ENCODE measurements around the gene EPN2. TPM values are rescaled to one million over a fixed set of nuclear protein-coding genes. Genes with fewer than 3 reads are reported as not detected.
"Not testable (repeated sequence)": the region's sequence is repeated elsewhere in the genome, so short reads cannot be mapped to it uniquely, and the experiment has no call there.

Gene EPN2
- total RNA-seq, 4 donors from 2014 or later, result 69.4 to 251 (median 96.3) TPM

- intact Hi-C loops (cut with DNase I; ENCODE audit: low total_unique reads), result no loop called here
- no peak overlapping the region for H3K4me3 ChIP-seq (ENCODE audit: low read depth, poor library complexity, severe bottlenecking)
- DNase-seq (ENCODE audit: low spot score in 2 of 2), result no peak
- WGBS, 2 donors, result 79 to 88% methylated on average over 3 of the region's 3 CpGs
- no peak for TF ChIP-seq POLR2A (IDR thresholded peaks at IDR 0.05)
- no peak for TF ChIP-seq CTCF (IDR thresholded peaks at IDR 0.05)
Measured at GRCh38 chr17:19274893-19275292, 37.7 kb downstream of the EPN2 start.

- no peak for TF ChIP-seq CTCF (IDR thresholded peaks at IDR 0.05)
- TF ChIP-seq POLR2A (IDR thresholded peaks at IDR 0.05), result no peak
- H3K4me3 ChIP-seq (ENCODE audit: low read depth, poor library complexity, severe bottlenecking), result no peak overlapping the region
- 87 to 94% methylated on average over 3 of the region's 3 CpGs for WGBS, 2 donors
- no peak for DNase-seq (ENCODE audit: low spot score in 2 of 2)
- intact Hi-C loops (cut with DNase I; ENCODE audit: low total_unique reads), result no loop called here
Measured at GRCh38 chr17:19275457-19276127, 38.4 kb downstream of the EPN2 start.

GRCh38 chr17:19278284-19278683 is 41.1 kb downstream of the EPN2 start:
- DNase-seq (ENCODE audit: low spot score in 2 of 2); intact Hi-C loops (cut with DNase I; ENCODE audit: low total_unique reads); H3K4me3 ChIP-seq (ENCODE audit: low read depth, poor library complexity, severe bottlenecking): not testable (repeated sequence)
- 86 to 92% methylated on average over 4 of the region's 4 CpGs for WGBS, 2 donors

GRCh38 chr17:19278729-19279128 is 41.6 kb downstream of the EPN2 start:
- DNase-seq (ENCODE audit: low spot score in 2 of 2), result no peak
- no peak overlapping the region for H3K4me3 ChIP-seq (ENCODE audit: low read depth, poor library complexity, severe bottlenecking)
- TF ChIP-seq POLR2A (IDR thresholded peaks at IDR 0.05) (no peak), CTCF (IDR thresholded peaks at IDR 0.05) (no peak)
- 95 to 96% methylated on average over 6 of the region's 6 CpGs for WGBS, 2 donors
- intact Hi-C loops (cut with DNase I; ENCODE audit: low total_unique reads), result no loop called here

GRCh38 chr17:19281161-19281560 is 44.0 kb downstream of the EPN2 start:
- WGBS, 2 donors, result 38 to 42% methylated on average over 3 of the region's 3 CpGs
- TF ChIP-seq CTCF (IDR thresholded peaks at IDR 0.05) (no peak), POLR2A (IDR thresholded peaks at IDR 0.05) (no peak)
- intact Hi-C loops (cut with DNase I; ENCODE audit: low total_unique reads), result loop anchor here (10.0 kb wide), 1 partner anchor 54 kb away; no protein-coding TSS in a partner anchor
- no peak for DNase-seq (ENCODE audit: low spot score in 2 of 2)
- H3K4me3 ChIP-seq (ENCODE audit: low read depth, poor library complexity, severe bottlenecking), result no peak overlapping the region

- TF ChIP-seq CTCF (IDR thresholded peaks at IDR 0.05) (no peak), POLR2A (IDR thresholded peaks at IDR 0.05) (no peak)
- intact Hi-C loops (cut with DNase I; ENCODE audit: low total_unique reads), result loop anchor here (10.0 kb wide), 1 partner anchor 51 kb away; no protein-coding TSS in a partner anchor
- 69 to 77% methylated on average over 3 of the region's 3 CpGs for WGBS, 2 donors
- no peak for DNase-seq (ENCODE audit: low spot score in 2 of 2)
- no peak overlapping the region for H3K4me3 ChIP-seq (ENCODE audit: low read depth, poor library complexity, severe bottlenecking)
Measured at GRCh38 chr17:19284005-19284959, 47.1 kb downstream of the EPN2 start.
